ENCODE results near the gene THUMPD3.
A peak's percentile ranks its signal among the peaks of the same experiment; 100 is the strongest.

- peak; percentile 76 for TF ChIP-seq GABPA (IDR thresholded peaks at IDR 0.05; ENCODE audit: low read depth, low read length)
- peak; percentile 94 for TF ChIP-seq GABPA (CRISPR knock-in tag; IDR thresholded peaks at IDR 0.05; ENCODE audit: low read depth)
- no peak for TF ChIP-seq CHCHD3 (CRISPR knock-in tag; IDR thresholded peaks at IDR 0.05)
Observed at GRCh38 chr3:9396632-9397331, 33.9 kb downstream of the THUMPD3 start.

Measured in HepG2 (cell line).